ENCODE data around the gene VMO1. TPM values are rescaled to one million over a fixed set of nuclear protein-coding genes. Genes with fewer than 3 reads are reported as not detected.
A peak's percentile ranks its signal among the peaks of the same experiment; 100 is the strongest.

Gene VMO1
- polyA plus RNA-seq, 3 donors: 0.54 to 2.1 (median 0.79) TPM

GRCh38 chr17:4789951-4790704 lies 4.0 kb upstream of the VMO1 start:
- H3K27me3 Mint-ChIP-seq (ENCODE audit: low read depth in 3 of 3): peaks cover 50 to 70% (median 65%) of the 10 kb centered on the region in 3 donors

GRCh38 chr17:4789701-4789950 lies 3.5 kb upstream of the VMO1 start:
- H3K9me3 Mint-ChIP-seq: peaks cover 0 to 28% (median 6%) of the 10 kb centered on the region in 7 donors

More at GRCh38 chr17:4789951-4790704, 4.0 kb upstream of the VMO1 start:
- H4K20me1 ChIP-seq (ENCODE audit: insufficient read depth, low read length): peaks cover 3% of the 10 kb centered on the region
- peaks cover 0 to 24% (median 6%) of the 10 kb centered on the region in 7 donors for H3K9me3 Mint-ChIP-seq
- peak; percentile 90 to 94 (median 92) for DNase-seq
- H3K79me2 ChIP-seq (ENCODE audit: insufficient read depth, low read length): no peaks in the 10 kb centered on the region
- peaks cover 10 to 16% of the 10 kb centered on the region in 2 donors for H3K36me3 Mint-ChIP-seq
- H3K27me3 ChIP-seq (ENCODE audit: control insufficient read depth in 2 of 2, insufficient read depth in 2 of 2, low read length in 2 of 2): peaks cover 25 to 52% of the 10 kb centered on the region in 2 donors
- under 1% methylated on average over 89 of the region's 91 CpGs for WGBS (ENCODE audit: insufficient coverage)
- peak overlapping the region; percentile 45 to 76 (median 49) for H3K4me3 ChIP-seq (replicated peaks in 1 of 3; ENCODE audit: low read depth in 2 of 3, low read length in 3 of 3)
- peaks cover 0 to 11% of the 10 kb centered on the region in 2 donors for H3K9me3 ChIP-seq (replicated peaks in 1 of 2; ENCODE audit: control insufficient read depth in 1 of 2, insufficient read depth in 1 of 2, low read length in 2 of 2)
- peak overlapping the region; percentile 67 for H2AFZ ChIP-seq (ENCODE audit: insufficient read depth, low read depth, low read length, poor library complexity, severe bottlenecking)
- peak overlapping the region; percentile 67 to 91 for H3K27ac ChIP-seq (ENCODE audit: low read depth in 1 of 2, low read length in 2 of 2)
- peak overlapping the region; percentile 85 to 91 for H3K4me3 Mint-ChIP-seq
- intact Hi-C loops (cut with micrococcal nuclease): loop anchor here (2.0 to 10.0 kb wide), 5 partner anchors 21 to 97 kb away; partner anchors contain the start of genes ARRB2 (in 1 of the 2), CXCL16 (in 1 of the 2) and ZMYND15 (in 1 of the 2)
- H3K9ac ChIP-seq (ENCODE audit: insufficient read depth, low read length, poor library complexity, severe bottlenecking): peak overlapping the region; percentile 88
- H3K4me2 ChIP-seq (replicated peaks; ENCODE audit: extremely low read depth, low read length, poor library complexity, severe bottlenecking): peak overlapping the region; percentile 79
- peaks cover 44% of the 10 kb centered on the region for H3K4me1 Mint-ChIP-seq
- peaks cover 39 to 48% of the 10 kb centered on the region in 2 donors for H3K4me1 ChIP-seq (ENCODE audit: control insufficient read depth in 1 of 2, insufficient read depth in 2 of 2, low read length in 2 of 2)
- H3K27ac Mint-ChIP-seq: peak overlapping the region; percentile 89 to 98 (median 96)
- no peaks in the 10 kb centered on the region for H3K36me3 ChIP-seq (replicated peaks in 1 of 2; ENCODE audit: control insufficient read depth in 1 of 2, insufficient read depth in 2 of 2, low read length in 2 of 2)
- peak; percentile 86 for TF ChIP-seq CTCF (IDR thresholded peaks at IDR 0.05)

More at GRCh38 chr17:4789701-4789950, 3.5 kb upstream of the VMO1 start:
- TF ChIP-seq CTCF (IDR thresholded peaks at IDR 0.05): no peak
- 0% methylated on average over 23 of the region's 25 CpGs for WGBS (ENCODE audit: insufficient coverage)
- H3K27ac Mint-ChIP-seq: peak overlapping the region; percentile 15 to 84 (median 58)
- H3K4me2 ChIP-seq (replicated peaks; ENCODE audit: extremely low read depth, low read length, poor library complexity, severe bottlenecking): peak overlapping the region; percentile 79
- H3K36me3 Mint-ChIP-seq: peaks cover 10 to 18% of the 10 kb centered on the region in 2 donors
- H3K4me1 Mint-ChIP-seq: peaks cover 47% of the 10 kb centered on the region
- peak overlapping the region; percentile 45 to 76 (median 49) for H3K4me3 ChIP-seq (replicated peaks in 1 of 3; ENCODE audit: low read depth in 2 of 3, low read length in 3 of 3)
- H3K4me1 ChIP-seq (ENCODE audit: control insufficient read depth in 1 of 2, insufficient read depth in 2 of 2, low read length in 2 of 2): peaks cover 40 to 49% of the 10 kb centered on the region in 2 donors
- intact Hi-C loops (cut with micrococcal nuclease): loop anchor here (2.0 to 5.0 kb wide), 2 partner anchors 21 to 98 kb away; no protein-coding TSS in a partner anchor
- peaks cover 3% of the 10 kb centered on the region for H4K20me1 ChIP-seq (ENCODE audit: insufficient read depth, low read length)
- H3K9ac ChIP-seq (ENCODE audit: insufficient read depth, low read length, poor library complexity, severe bottlenecking): peak overlapping the region; percentile 88
- H3K9me3 ChIP-seq (replicated peaks in 1 of 2; ENCODE audit: control insufficient read depth in 1 of 2, insufficient read depth in 1 of 2, low read length in 2 of 2): peaks cover 0 to 11% of the 10 kb centered on the region in 2 donors
- peak in 1 of 3 donors; percentile 5 for DNase-seq
- peak overlapping the region; percentile 7 to 91 for H3K27ac ChIP-seq (ENCODE audit: low read depth in 1 of 2, low read length in 2 of 2)
- no peaks in the 10 kb centered on the region for H3K36me3 ChIP-seq (replicated peaks in 1 of 2; ENCODE audit: control insufficient read depth in 1 of 2, insufficient read depth in 2 of 2, low read length in 2 of 2)
- H3K27me3 ChIP-seq (ENCODE audit: control insufficient read depth in 2 of 2, insufficient read depth in 2 of 2, low read length in 2 of 2): peaks cover 28 to 57% of the 10 kb centered on the region in 2 donors
- H2AFZ ChIP-seq (ENCODE audit: insufficient read depth, low read depth, low read length, poor library complexity, severe bottlenecking): peak overlapping the region; percentile 59
- no peaks in the 10 kb centered on the region for H3K79me2 ChIP-seq (ENCODE audit: insufficient read depth, low read length)
- peak overlapping the region; percentile 85 to 89 for H3K4me3 Mint-ChIP-seq
- H3K27me3 Mint-ChIP-seq (ENCODE audit: low read depth in 3 of 3): peaks cover 55 to 75% (median 70%) of the 10 kb centered on the region in 3 donors
